HG03575 (cell line): Measurements from ENCODE around the gene STON2.

Experiments used
- ATAC-seq: cut with Tn5 transposase; IDR thresholded peaks from one replicate; pipeline ENCODE4 v1.9.1; 2021; ENCODE audit not compliant: unreplicated experiment, insufficient number of reproducible peaks, low FRiP score; ENCODE audit errors: extremely low read depth

STON2 gene

GRCh38 chr14:81277096-81277495, 123.0 kb downstream of the STON2 start:
- ATAC-seq: no peak

GRCh38 chr14:81276073-81277069, 123.8 kb downstream of the STON2 start:
- ATAC-seq: no peak

GRCh38 chr14:81275305-81276072, 124.6 kb downstream of the STON2 start:
- ATAC-seq: no peak

GRCh38 chr14:81273961-81274575, 126.1 kb downstream of the STON2 start:
- ATAC-seq: no peak

- ATAC-seq: no peak
These were observed 126.6 kb downstream of the STON2 start for GRCh38 chr14:81273521-81273920.

- no peak for ATAC-seq
These were observed 127.8 kb downstream of the STON2 start for GRCh38 chr14:81272317-81272716.

GRCh38 chr14:81269979-81270375, 130.1 kb downstream of the STON2 start:
- ATAC-seq: no peak

- peak; percentile 73 for ATAC-seq
These were observed 130.8 kb downstream of the STON2 start for GRCh38 chr14:81269100-81269978.

GRCh38 chr14:81268016-81268416, 132.1 kb downstream of the STON2 start:
- no peak for ATAC-seq

- ATAC-seq: no peak
These were observed 134.4 kb downstream of the STON2 start for GRCh38 chr14:81265636-81266169.

GRCh38 chr14:81264671-81265070, 135.5 kb downstream of the STON2 start:
- ATAC-seq: no peak

GRCh38 chr14:81263777-81264410, 136.2 kb downstream of the STON2 start:
- ATAC-seq: no peak

- ATAC-seq: no peak
These were observed 138.9 kb downstream of the STON2 start for GRCh38 chr14:81261176-81261575.

- ATAC-seq: no peak
These were observed 139.4 kb downstream of the STON2 start for GRCh38 chr14:81260732-81261131.

GRCh38 chr14:81256289-81256960, 143.7 kb downstream of the STON2 start:
- peak; percentile 50 for ATAC-seq

- ATAC-seq: no peak
These were observed 147.8 kb downstream of the STON2 start for GRCh38 chr14:81252278-81252677.

- no peak for ATAC-seq
These were observed 152.8 kb downstream of the STON2 start for GRCh38 chr14:81247271-81247766.
